Brain pericyte (primary cell): Measurements from ENCODE around the gene PYROXD2.
"Not testable (repeated sequence)": the region's sequence is repeated elsewhere in the genome, so short reads cannot be mapped to it uniquely, and the experiment has no call there.

Experiments used
- DNase-seq: peaks from one replicate; pipeline ENCODE4 v3.0.0-alpha.2; 2012; ENCODE audit warnings: low read depth, low spot score

The PYROXD2 gene

GRCh38 chr10:98366062-98366530, 48.9 kb downstream of the PYROXD2 start:
- DNase-seq = no peak

GRCh38 chr10:98365406-98366061, 49.4 kb downstream of the PYROXD2 start:
- DNase-seq = no peak

DNA sequence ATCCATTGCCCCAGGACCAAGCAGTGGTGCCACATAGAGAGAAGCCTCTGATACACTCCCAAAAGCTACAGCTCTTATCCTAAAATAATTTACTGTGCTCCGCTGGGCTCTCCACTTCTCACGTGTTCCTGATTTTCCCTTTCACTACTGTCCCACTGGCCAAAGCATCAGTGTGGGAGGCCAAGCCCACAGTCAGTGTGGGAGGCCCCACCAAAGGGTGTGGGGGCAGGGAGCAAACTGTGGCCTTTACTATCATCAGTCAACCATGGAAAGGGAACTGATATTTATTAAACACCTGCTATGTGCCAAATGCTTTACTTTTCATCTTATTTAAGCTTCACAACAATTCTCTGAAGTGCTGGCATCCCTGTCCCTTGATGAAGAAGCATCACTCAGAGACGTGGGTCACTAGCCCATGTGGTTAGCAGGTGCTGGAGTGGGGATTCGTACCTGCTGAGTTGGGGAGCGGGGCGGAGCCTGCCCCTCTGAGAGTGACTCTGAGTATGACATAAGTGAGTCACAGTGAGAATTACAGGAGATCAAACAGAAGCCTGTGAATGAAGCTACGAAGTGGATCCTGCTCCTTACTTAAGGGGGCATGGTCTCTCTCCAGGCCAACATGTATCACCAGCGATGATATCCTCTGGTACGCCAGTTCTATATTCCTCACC, 50.4 kb downstream of the PYROXD2 start:
- DNase-seq = no peak

- no peak for DNase-seq
Observed at GRCh38 chr10:98363220-98363619, 51.8 kb downstream of the PYROXD2 start.

DNA sequence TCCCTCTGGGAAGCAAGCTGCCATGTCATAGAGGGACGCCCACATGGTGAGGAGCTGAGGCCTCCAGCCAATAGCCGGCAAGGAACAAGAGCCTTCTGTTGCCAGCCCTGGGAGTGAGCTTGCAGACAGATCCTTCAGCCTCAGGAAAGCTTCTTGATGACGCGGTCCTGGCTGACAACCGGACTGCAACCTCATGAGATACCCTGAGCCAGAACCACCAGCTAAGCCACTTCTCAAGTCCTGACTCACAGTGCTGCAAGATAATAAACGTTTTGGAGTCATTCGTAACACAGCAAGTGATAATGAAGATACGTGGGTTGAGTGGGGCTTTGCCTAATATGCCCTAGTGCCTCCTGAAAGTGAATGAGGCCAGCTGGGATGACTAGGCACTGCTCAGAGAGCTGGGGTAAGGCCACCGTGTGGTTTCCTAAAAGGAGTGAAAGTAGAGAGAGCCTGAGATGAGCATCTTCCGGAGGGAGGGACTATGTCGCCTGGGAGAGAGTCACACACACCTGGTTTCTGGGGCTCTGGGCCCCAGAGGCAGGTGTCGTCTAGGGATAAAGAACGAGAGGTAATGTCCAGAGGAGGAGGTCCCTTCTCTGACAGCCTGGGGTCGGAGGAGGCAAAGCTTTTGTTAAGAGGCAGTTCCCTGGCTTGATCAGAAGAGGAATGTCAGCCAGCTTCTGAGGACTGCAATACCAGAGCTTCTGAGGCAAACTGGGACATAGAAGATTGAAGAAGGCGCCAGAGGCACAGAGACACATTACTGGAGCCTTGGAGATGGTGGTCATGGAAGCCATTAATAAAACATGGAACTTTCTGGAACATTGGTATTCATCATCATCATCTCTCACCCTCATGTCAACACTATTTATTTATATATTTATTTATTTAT, 53.6 kb downstream of the PYROXD2 start:
- DNase-seq = peak; percentile 48

GRCh38 chr10:98357194-98357822, 57.7 kb downstream of the PYROXD2 start:
- DNase-seq = no peak

DNA sequence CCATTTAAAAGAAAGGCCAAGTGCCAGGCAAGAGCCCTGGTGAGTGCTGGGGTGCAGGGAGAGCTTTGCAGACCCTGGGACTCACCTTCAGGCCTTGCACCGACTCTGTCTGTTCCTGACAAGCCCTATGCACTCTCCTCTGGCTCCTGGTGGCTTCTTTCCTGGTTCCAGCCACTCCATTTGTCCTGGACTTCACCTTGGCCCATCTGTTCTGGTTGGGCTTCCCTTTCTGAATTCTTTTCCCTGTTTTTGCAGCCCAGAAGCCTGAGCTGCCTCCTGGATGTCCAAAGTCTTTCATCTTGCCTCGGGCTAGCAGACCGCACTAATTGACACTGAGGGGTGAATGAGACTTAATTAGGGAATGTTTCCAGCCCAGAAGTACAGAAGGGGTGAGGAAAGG, 60.5 kb downstream of the PYROXD2 start:
- DNase-seq = no peak

- no peak for DNase-seq
Observed at GRCh38 chr10:98353170-98353569, 61.8 kb downstream of the PYROXD2 start.

DNA sequence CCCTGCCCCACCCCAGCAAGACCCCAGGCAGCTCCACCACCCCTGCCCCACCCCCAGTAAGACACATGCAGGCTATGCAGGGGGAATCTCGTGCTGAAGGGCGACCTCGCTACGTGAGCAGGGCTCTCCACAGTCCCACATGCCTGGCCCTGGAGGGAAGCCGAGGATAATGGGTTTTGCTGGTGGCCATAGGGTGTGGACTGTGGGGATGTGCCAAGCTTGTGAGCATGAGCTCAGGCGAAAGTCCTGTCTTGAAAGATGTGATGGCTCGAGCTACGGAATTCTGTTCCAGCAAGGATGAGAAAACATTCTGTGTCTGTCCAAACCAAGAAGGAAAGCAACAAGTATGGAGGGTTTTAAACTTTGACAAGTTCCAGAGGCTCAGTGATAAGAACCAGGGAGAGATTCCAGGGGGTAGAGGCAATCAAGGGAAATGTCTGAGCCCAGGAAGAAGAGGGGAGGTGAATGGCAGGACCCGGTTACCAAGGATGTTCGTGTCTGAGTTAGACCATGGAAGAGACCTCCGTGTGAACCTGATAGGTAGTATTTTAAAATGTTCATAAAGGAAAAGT, 63.1 kb downstream of the PYROXD2 start:
- DNase-seq = no peak

- peak; percentile 88 for DNase-seq
Observed at GRCh38 chr10:98349508-98349922, 65.5 kb downstream of the PYROXD2 start.

DNA sequence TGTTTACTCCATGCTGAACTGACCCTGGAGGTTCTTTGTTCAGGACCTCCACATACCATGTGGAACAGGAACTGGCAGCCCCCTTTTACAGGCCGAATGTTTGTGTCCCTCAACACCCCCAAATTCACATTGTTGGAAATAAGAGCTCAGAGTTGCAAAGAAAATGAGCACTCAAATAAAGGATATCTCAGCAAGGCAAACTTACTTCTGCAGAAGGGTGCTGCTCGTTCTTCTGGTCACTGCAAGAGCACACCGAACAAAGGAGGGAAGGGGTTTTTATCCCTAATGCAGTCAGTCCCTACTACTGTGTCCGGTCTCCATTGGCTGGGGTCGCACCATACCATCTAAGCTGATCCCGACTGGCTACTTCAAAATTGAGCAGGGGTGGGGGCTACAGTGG, 68.1 kb downstream of the PYROXD2 start:
- DNase-seq = no peak

DNA sequence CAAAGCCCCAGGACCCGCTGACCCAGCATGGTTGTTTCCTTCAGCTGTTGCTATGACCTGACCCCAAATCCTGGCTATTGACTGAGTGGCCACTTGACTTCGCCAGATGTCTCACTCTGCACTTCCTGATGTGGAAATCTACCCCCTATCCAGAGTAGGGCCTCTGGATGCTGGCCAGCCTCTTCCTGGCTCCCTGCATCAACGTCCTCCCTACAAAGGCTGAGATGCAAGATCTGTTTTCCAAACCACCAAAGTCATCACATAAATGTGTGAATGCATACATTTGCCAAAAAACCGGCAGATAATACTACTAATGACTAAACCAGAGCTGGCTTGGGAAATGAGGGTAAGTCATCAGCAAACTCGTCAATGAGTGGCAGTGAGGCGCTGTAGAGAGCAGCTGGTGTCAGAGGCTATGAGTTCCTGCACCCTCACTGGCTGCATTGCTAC, 70.4 kb downstream of the PYROXD2 start:
- peak; percentile 38 for DNase-seq

DNA sequence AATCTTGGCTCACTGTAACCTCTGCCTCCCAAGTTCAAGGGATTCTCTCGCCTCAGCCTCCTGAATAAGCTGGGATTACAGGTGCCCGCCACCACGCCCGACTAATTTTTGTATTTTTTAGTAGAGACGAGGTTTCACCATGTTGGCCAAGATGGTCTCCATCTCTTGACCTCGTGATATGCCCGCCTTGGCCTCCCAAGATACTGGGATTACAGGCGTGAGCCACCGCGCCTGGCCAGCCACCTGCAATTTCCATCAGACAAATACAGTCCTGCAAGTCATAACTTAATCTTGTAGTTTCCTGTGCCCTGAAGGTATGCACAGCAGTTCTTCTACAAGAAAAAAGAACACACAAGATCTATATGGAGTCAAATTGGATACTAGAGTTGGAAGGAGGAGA, 73.3 kb downstream of the PYROXD2 start:
- not testable (repeated sequence) for DNase-seq

- no peak for DNase-seq
Observed at GRCh38 chr10:98340940-98341310, 74.1 kb downstream of the PYROXD2 start.

GRCh38 chr10:98340261-98340939, 74.6 kb downstream of the PYROXD2 start:
- DNase-seq = no peak

DNA sequence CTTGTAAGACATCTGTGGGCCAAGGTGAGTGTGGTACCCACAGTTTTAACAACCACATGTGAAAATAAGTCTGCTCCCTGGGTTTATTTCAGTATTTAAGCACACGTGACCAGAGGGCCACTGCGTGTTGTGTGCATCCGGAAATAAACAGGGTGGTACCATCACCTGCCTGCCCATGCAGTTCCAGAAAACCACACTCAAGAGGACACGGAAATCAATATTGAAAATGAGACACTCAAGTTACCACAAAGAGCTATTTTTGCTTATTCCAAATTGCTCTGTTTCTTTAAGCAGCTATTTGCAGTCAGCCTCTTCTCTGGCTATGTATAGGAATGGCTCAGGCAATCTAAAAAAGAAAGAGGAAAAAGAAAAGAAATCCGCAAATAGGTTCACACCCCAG, 75.2 kb downstream of the PYROXD2 start:
- no peak for DNase-seq

DNA sequence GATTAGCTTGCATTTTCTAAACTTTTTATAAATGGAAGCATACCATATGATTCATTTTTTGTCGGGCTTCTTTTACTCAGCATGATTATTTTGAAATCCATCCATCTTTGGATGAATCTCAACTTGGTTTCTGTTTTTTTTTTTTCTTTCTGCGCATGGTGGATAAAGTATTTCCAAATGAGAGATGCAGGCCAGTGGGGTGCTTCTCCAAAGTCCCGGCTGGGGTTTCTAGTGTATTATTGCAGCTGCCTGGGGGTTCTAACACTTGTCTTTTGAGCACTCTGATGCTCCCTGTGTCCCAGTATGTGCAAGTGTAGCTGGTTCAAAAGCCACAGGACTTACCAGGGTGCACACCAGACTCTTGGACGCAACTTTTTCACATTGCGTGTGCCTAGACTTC, 76.1 kb downstream of the PYROXD2 start:
- peak; percentile 13 for DNase-seq

DNA sequence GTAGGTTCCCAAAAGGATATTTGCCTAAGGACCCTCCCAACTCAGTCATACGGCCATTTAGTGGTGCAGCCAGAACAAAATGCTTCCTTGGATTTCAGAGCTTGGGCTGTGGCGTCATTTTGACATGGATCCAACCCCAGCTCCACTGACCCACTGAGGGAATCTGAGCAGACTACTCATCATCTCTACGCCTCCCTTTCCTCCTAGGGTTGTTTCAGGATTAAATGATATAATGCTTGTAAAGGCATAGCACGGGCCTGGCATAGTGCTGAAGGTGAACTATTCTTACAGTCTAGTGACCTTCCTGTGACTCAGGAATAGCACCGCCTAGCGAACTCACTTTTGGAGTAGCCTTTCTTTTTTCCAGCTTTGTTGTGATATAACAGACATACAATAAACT, 76.7 kb downstream of the PYROXD2 start:
- no peak for DNase-seq

GRCh38 chr10:98337484-98337883, 77.5 kb downstream of the PYROXD2 start:
- no peak for DNase-seq
